Activated CD8-positive, alpha-beta memory T cell treated with anti-CD3 and anti-CD28 coated beads, Interleukin-2, amount 50 U/mL, for 48 hours (primary cell): ENCODE data around the gene CD55.

Source experiments
- DNase-seq: peaks from one replicate; pipeline ENCODE4 v3.0.0-alpha.2; 2020

Gene CD55, protein sequence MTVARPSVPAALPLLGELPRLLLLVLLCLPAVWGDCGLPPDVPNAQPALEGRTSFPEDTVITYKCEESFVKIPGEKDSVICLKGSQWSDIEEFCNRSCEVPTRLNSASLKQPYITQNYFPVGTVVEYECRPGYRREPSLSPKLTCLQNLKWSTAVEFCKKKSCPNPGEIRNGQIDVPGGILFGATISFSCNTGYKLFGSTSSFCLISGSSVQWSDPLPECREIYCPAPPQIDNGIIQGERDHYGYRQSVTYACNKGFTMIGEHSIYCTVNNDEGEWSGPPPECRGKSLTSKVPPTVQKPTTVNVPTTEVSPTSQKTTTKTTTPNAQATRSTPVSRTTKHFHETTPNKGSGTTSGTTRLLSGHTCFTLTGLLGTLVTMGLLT

DNA sequence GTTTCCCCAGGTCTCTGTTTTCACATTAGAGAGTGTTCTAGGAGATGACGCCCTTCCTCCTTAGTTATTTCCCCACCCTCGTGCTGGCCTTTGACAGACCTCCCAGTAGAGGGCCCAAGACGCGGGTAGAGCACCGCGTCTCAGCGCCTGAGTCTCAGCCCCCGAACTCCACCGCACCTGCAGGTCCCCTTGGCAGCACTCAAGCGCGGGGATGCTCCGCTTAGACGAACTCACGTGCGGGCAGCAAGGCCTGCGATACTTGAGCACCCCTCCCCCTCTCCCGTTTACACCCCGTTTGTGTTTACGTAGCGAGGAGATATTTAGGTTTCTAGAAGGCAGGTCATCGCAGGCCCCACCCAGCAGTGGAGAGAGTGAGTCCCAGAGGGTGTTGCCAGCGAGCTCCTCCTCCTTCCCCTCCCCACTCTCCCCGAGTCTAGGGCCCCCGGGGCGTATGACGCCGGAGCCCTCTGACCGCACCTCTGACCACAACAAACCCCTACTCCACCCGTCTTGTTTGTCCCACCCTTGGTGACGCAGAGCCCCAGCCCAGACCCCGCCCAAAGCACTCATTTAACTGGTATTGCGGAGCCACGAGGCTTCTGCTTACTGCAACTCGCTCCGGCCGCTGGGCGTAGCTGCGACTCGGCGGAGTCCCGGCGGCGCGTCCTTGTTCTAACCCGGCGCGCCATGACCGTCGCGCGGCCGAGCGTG lies at the start of gene CD55:
Gene CD55, plus strand, starts transcription at position 600 of the 711 bp plus-strand sequence. Its CDS starts 88 bp downstream, at position 688.
- DNase-seq: peak; percentile 96

DNA sequence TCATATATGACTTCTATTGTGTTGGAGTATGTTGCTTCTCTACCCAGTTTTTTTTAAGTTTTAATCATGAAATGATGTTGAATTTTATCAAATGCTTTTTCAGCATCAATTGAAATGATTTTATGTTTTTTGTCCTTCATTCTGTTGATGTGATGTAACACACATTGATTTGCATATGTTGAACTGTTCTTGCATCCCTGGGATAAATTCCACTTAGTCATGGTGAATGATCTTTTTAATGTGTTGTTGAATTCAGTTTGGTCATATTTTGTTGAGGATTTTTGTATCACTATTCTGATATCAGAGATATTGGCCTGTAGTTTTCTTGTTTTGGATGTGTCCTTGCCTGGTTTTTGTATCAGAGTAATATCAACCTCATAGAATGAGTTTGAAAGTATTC lies 46.6 kb upstream of the CD55 start:
- no peak for DNase-seq

DNA sequence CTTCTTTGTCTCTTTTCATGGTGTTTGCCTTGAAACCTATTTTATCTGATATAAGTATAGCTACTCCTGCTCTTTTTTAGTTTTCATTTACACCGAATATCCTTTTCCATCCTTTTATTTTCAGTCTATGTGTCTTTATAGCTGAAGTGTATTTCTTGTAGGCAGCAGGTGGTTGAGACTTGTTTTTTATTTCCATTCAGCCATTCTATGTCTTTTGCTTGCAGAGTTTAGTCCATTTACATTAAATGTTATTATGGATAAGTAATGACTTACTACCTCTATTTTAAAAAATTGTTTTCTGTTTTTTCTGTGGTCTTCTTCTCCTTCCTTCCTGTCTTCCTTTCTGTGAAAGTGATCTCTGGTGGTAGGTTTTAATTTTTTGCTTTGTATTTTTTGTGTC lies 45.0 kb upstream of the CD55 start:
- DNase-seq: no peak

DNA sequence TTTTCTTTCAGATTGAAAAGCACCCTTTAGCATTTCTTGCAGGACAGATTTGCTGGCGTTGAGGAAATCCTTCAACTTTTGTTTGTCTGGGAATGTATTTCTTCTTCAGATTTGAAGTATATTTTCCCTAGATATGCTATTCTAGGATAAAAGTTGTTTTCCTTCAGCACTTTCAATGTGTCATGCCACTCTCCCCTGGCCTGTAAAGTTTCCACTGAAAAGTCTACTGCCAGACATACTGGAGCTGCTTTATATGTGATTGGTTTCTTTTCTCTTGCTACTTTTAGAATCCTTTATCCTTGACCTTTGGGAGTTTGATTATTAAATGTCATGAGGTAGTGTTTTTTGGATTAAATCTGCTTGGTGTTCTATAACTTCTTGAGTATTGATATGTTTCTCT lies 44.2 kb upstream of the CD55 start:
- no peak for DNase-seq

DNA sequence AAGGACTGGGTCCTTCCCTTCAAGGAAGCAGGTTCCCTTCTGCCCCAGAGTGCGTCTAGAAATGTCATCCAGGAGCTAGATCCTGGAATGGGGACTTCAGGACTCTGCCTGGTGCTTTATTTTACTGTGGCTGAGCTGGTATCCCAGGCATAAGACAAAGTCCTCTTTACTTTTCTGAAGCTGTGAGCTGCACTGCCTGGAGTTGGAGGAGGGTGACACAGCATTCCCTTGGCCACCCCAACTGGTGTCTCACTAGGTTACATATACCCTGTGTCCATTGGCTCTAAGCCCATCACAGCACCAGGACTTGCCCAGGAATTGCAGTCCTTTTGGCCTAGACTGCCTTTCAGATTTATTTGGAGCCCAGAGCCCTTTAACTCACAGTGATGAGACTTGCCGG lies 41.8 kb upstream of the CD55 start:
- DNase-seq: no peak

DNA sequence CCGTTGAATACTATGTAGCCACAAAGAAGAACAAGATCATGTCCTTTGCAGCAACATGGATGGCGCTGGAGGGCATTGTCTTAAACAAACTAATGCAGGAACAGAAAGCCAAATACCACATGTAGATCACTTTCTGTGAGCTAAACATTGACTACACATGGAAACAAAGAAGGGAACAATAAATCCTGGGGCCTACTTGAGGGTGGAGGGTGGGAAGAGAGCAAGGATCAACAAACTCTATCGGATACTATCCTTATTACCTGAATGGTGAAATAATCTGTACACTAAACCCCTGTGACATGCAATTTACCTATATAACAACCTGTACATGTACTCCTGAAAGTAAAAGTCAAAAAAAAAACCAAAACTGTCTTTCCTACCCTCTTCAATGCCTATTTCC lies 40.8 kb upstream of the CD55 start:
- no peak for DNase-seq

DNA sequence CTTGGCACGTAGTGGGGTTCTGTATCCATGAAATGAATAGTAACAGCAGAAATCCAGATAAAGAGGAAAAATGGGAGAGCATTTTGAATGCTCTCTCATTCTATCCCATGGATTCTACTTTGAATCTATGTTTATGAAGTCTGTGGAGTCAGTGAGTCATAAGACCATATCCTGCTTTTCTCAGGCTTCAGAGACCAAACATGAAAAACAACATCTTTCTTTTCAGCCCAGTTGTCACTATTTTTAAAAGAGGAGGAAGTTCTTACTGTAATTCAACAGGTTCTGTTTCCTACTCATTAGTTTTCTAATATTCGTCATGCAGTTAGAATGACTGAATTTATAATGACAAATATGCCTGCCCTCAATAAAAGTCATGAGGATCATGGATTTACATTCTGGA lies 39.4 kb upstream of the CD55 start:
- no peak for DNase-seq

DNA sequence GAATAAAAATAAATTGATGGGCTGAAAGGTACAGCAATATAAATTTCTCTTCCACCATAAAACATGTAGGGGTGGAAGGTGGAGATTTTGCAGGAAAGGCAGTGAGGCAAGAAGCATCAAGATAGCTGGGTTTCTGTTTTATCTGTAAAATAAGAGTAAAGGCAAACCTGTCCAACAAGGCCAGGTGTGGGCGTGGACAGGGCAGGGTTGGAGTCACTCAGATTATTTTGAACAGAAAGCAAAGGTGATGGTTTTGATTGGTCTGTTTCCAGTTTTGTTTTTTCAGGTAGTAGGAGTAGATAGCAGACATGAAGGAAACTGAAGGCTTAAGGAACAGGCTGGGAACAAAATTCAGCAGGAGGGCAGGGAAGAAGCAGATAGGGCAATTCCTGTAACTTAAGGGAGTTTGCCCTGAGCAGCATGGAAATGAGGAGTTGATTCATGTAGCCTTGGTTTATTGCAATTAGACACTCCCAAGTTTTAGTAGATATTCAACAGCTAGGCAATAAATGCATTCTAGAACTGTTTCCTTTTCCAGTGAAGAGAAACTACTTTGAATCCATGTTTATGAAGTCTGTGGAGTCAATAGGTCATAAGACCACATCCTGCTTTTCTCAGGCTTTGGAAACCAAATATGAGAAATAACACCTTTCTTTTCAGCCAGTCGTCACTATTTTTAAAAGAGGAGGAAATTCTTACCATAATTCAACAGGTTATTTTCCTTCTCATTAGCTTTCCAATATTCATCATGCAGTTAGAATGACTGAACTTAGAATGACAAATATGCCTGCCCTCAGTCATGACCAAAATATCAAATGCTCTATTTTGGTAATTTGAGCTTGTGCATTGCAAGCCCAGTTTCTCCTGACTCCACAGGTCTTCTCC lies 38.7 kb upstream of the CD55 start:
- DNase-seq: no peak

DNA sequence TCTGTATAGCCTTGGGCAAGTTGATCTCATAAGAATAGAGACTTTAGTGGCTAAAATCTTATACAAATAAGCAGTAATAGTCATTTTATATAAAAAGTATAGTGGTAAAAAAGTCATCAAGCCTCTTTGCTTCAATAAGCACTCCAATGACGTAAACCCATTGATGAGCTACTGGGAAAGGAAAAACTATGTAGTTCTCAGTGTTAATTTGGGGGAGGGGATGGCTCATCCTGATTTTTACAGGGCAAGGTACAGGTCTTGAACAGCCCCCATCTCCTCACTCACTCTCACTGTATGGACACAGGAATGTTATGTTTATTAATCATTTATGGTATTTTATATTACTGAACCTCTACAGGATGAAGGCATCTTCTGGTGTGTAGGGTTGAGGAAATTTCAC lies 38.1 kb upstream of the CD55 start:
- no peak for DNase-seq

DNA sequence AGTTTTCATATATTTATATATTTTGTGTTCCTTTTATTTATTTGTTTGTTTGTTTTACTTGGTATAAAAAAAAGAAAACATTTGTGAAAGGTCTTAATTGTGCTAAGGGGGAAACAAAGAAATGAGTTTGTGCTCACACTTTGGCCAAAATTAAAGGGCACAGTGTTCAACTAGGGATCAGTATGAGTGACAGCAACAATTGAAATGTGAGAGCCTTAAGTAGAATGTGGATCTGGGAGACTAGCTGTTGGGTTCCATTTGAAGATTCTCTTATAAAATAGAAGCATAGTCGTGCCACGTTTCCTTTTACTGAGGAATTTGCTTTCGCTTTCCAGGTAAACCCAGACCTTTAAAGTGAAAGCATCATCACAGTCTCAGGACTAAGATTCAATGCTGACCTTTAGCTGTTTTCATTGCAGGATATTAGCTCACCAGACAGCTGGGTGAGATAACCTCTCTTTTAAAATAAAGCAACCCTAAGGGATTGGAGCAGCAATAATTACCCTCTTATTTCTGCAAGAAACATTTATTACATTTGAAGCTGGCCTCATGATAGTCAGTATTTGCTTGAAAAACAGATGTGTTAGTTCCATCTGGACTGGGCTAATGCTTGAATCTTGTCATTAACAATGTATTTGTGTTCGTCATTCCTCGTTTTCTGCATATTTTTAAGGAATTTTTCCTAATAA lies 37.1 kb upstream of the CD55 start:
- no peak for DNase-seq

DNA sequence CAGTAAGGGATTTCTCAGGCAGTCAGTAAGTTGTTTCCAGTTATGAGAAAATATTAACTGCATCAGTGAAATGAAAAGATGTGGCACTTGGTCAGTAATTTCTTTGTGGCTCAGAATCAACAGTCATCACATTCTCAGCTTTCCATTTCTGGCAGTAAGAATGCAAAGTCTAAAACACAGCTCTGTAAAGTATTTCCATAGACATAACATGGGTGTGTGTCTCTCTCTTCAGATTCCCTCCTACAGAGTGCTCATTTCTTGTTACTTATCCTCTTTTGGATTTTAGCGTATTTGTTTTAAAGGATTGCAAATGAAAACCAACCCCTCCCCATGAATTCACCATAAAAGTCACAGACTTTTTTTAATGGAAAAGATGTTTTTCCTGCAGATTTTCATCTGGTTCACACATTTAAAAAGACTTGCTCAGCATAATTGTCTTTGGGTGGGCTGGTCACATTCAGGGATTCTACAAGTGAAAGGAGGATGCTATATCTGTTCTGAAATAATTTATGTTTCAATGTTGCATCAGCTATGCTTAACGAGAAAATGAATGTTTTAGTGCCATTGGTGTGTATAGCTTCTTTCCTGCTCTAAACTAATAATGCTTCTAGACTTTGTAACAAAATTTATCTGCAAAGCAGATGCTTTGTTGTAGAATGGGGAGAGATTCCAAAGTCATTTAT lies 34.6 kb upstream of the CD55 start:
- no peak for DNase-seq

DNA sequence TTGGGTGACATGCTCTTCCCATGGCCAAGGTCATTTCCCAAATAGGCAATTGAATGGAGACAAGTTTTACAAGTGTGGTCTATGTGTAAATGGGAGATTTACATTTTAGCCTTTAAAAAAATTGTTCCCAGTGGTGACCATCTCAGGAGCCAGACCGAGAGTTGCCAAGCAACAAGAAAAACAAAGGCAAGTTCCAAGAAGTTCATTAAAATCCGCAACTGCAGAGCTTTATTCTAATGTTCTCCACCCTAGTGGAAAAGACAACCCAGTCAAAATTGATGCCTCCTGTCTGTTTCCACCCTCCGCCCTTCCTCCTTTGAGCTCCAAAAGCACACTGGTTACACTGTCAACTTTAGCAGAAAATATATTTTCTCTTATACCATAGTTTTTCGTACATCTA lies 33.2 kb upstream of the CD55 start:
- DNase-seq: no peak

DNA sequence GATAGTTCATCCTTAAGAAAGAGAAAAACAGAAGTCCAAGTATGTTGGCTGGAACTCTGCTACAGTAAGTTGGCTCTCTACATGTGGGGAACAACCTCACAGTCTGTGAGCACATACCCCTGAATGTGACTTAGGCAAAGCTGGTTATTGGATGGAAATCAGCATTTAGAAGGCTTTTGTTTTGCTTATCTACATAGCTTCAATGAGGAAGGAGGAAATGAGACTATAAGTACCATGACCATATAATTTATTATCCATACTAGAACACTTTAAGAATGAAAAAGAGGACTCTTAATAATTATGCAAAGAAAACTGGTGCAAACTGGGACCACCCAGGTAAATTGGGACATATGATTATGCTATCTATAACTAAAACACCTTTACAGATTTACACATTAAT lies 31.7 kb upstream of the CD55 start:
- DNase-seq: no peak

DNA sequence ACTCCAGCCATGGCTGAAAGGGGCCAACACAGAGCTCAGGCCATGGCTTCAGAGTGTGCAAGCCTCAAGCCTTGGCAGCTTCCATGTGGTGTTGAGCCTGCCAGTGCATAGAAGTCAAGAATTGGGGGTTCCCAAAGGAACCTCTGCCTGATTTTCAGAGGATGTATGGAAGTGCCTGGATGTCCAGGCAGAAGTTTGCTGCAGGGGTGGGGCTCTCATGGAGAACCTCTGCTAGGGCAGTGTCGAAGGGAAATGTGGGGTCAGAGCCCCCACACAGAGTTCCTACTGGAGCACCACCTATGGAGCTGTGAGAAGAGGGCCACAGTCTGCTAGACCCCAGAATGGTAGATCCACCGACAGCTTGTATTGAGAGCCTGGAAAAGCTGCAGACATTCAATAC lies 29.8 kb upstream of the CD55 start:
- DNase-seq: no peak

DNA sequence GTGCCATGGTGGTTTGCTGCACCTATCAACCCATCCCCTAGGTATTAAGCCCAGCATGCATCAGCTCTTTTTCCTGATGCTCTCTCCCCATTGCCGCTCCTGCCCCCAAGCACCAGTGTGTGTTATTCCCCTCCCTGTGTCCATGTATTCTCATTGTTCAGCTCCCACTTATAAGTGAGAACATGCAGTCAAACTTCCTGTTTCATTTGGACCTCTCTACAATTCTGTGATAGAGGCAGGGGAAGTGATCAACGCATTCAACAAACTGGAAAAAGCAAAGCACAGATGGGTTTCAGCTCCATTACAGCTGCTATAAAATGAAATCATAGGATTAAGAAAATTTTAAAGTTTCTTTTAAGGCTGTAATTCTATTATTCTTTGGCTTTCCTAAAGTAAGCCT lies 23.3 kb upstream of the CD55 start:
- DNase-seq: no peak

DNA sequence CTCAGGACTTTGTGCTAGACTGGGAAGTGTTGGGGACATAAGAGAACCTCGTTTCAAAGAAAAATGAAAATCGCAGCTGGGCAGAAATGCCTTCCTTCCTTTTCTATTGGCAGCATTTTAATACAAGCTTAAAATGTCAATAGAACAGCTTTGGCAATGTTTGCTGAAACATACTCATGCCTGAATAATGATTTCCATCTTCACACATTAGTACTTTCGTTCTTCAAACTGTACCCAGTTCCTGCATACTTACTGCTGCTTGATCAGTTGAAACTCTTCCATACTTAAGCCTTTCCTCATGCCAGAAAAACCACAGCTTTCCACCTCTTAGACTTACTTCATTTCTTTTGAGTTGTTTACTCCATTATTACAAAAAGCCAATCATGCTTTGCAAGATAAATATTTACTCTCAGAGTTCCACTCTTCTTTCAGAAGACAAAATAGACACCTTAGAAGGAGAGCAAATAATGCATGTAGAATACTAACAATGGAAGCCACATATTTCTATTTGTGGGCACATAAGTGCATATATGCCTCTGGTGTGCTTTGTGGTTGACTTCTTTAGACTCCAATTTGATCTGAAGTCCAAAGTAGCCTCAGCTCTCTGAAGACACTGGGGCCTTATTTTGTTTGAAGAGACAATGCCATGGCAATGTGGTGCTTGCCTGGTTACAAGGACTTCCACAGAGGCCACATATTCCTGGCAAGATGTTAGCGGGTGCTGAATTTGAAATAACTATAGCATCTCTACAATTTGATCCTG lies 22.7 kb upstream of the CD55 start:
- DNase-seq: no peak

DNA sequence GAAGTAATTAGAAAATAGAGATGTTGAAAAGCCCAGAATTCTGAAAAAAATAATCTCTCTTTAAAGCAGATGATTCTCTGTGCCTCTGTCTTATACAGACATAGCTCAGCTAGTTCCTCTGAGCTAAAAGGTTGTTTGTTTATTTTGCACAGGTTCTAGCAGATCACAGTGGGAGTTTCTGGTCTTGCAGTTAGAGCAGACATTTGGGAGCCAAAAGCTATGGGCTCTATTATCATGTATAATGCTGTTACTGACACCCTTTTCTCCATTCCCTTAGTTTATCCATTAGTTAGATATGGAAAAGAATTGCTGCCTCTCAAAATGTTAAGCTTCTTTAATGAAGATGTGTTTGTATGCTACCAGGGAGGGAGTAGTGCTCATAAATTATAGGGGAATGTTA lies 20.5 kb upstream of the CD55 start:
- no peak for DNase-seq

DNA sequence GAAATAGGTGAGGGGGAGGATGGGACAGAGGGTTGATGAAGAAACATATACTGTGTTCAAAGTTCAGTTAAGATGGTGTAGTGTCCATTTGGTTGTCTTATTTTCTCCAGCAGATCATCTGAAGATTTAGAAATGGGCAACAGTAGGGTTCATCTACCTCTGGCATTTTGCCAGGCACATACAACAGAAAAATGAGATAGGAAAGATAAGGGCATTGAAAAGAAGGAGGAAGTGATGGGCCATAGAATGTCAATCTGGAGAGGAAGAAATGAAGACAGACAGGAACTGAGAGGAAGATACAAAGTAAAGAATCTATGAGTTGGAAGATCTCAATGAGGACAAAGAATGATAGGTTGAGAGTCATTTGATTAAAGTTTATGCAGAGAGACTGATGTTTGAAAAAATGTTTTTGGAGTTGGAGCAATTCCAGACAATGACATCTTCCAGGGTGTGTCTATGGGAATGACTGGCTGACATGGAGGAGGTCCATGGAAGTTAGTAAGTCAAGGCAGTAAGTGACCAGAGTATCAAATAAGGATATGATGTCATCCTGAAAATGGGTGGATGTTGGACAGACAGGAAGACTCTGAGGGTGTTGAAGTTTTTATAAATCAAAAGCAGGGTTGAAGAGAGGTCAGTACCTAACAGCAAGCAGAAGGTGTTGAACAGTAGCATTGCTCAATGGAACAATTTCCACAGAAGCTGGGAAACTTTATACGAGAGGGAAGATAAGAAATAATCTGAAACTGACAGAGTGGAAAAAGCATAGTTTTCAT lies 18.7 kb upstream of the CD55 start:
- no peak for DNase-seq

DNA sequence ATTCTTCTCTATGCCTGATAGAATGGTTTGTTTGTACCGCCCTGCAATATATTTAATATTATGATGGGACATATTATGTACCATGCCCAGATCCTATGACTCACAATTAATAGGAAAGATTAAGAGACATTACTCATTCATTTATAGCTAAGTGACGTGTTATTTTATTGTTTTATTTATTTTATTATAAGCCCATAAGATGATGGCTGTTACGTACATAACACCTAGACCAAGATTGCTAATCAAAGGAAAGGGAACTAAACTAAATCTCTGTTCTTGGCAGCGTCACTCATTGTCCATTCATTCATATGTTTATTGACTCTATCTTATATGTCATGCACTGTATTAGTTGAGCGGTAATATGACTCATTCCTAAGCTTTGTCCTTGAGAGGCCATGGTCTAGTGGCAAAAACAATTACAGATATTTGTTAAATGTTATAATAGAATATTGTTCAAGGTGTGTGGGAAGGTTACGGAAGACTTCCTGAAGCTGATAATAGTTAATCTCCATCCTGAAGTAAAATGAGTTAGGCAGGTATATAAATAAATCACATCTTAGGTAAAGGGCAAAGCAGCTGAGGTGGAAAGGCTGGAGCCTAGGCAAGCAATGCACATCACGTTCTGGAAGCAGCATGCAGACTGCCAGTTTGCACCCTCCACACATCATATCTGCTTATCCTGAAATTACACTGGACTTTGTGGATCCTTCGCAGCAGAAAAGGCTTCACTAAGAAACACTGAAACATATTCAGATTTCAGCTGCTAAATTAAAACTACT lies 16.6 kb upstream of the CD55 start:
- DNase-seq: no peak

DNA sequence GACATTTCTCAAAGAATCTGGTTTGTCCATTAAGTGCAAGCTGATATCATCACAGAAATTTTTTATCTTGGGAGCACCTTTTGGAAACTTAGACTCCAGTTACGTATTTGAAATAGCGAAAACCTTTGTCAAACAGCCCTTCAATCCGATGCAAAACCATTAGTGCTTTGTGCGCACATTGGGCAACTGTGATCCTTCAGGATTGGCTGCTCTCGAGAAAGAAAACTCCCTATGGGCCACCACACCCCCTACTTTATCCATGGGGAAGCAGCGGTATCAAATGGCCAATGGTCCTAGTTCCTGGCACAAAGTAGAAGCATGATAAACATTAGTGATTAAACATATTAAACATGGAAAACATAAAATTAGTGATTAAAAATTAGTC lies 16.0 kb upstream of the CD55 start:
- no peak for DNase-seq
